K562 (cell line): ENCODE results near the gene ATP1A2. TPM values are rescaled to one million over a fixed set of nuclear protein-coding genes. Genes with fewer than 3 reads are reported as not detected.

Source experiments
- ATAC-seq: fragments of 200-7000 bp; cut with Tn5 transposase; 3 replicates; pipeline ENCODE4 v1.9.1; 2020; ENCODE audit warnings: moderate library complexity
- BruUV-seq: library from RNA; stranded (reverse); fragments of 400-500 nt; replicated peaks from 2 replicates; lab custom pipeline; 2021; lab: Mats Ljungman, UMichigan
- CTCF ChIA-PET: fragments of 300-600 bp; formaldehyde crosslinking; extraction: SDS; loops from one replicate; lab custom pipeline; 2021; ENCODE audit warnings: low intra/inter-chr PET ratio; lab: Yijun Ruan, JAX
- POLR2A ChIA-PET: fragments of 300-600, 350-650 bp; sonication (Branson Sonifier 250); formaldehyde crosslinking; extraction: SDS; loops from one replicate; lab custom pipeline; 2021; ENCODE audit warnings: antibody characterized with exemption, inconsistent platforms; lab: Yijun Ruan, JAX
- DNase-seq, 4 experiments: peaks; one replicate each; pipeline versions ENCODE4 v3.0.0 to v3.0.0-alpha.2; 2011 to 2018; ENCODE audit warnings: low spot score in 3 of 4, mixed read lengths in 3 of 4; ENCODE audit errors: extremely low read depth in 1 of 4
- FAIRE-seq: peaks from 2 replicates; lab custom pipeline; 2011; peaks lifted over from hg19 to GRCh38; lab: Jason Lieb, UNC
- H2AFZ ChIP-seq: 2 replicates; pipeline ENCODE4 v1.6.0; 2011; ENCODE audit warnings: low read depth, low read length, control low read depth, inconsistent platforms
- H3K27ac ChIP-seq: fragments of 200-600 bp; 3 replicates; pipeline ENCODE4 v1.8.0; 2011; ENCODE audit warnings: low read depth, mild to moderate bottlenecking, control low read depth, inconsistent platforms, low read length, moderate library complexity, mixed read lengths; ENCODE audit errors: extremely low read depth
- H3K27me3 ChIP-seq, 2 experiments: fragments of 300-600 bp in 1 of 2; 2 replicates in 1 of 2; 3 replicates in 1 of 2; pipeline versions ENCODE4 v1.6.0 to v1.8.0; 2011; ENCODE audit warnings: inconsistent platforms in 2 of 2, low read length in 2 of 2, mild to moderate bottlenecking in 1 of 2, mixed read lengths in 1 of 2, moderate library complexity in 1 of 2; ENCODE audit not compliant: control insufficient read depth in 2 of 2, insufficient read depth in 2 of 2
- H3K36me3 ChIP-seq: fragments of 300-600 bp; 3 replicates; pipeline ENCODE4 v1.8.0; 2011; ENCODE audit warnings: mild to moderate bottlenecking, low read length, inconsistent platforms; ENCODE audit not compliant: control insufficient read depth, insufficient read depth
- H3K4me1 ChIP-seq, 2 experiments: fragments of 200-600 bp in 1 of 2; replicated peaks in 1 of 2; 2 replicates in 1 of 2; 3 replicates in 1 of 2; pipeline versions ENCODE4 v1.5.1 to v1.8.0; 2011; ENCODE audit warnings: inconsistent platforms in 2 of 2, low read length in 2 of 2, mild to moderate bottlenecking in 1 of 2, mixed read lengths in 1 of 2, moderate library complexity in 1 of 2; ENCODE audit not compliant: control insufficient read depth in 2 of 2, insufficient read depth in 2 of 2
- H3K4me2 ChIP-seq: 2 replicates; pipeline ENCODE4 v1.6.1; 2011; ENCODE audit warnings: low read length, control low read depth, inconsistent platforms, mixed read lengths; ENCODE audit not compliant: insufficient read depth
- H3K4me3 ChIP-seq: fragments of 200-600 bp; sonication (generic), shearing (Covaris generic); 2 replicates; pipeline ENCODE4 v1.5.1; 2016; ENCODE audit warnings: control low read depth, inconsistent platforms
- H3K79me2 ChIP-seq: fragments of 200-600 bp; 3 replicates; pipeline ENCODE4 v1.8.0; 2011; ENCODE audit warnings: low read length, inconsistent platforms; ENCODE audit not compliant: control insufficient read depth, insufficient read depth
- H3K9ac ChIP-seq, 2 experiments: 2 replicates each; pipeline versions ENCODE4 v1.6.0 to v1.6.1; 2011; ENCODE audit warnings: low read depth in 2 of 2, low read length in 2 of 2, control low read depth in 1 of 2, inconsistent platforms in 1 of 2, mild to moderate bottlenecking in 1 of 2, mixed read lengths in 1 of 2; ENCODE audit not compliant: insufficient read depth in 1 of 2
- H3K9me1 ChIP-seq: one replicate; pipeline ENCODE4 v1.6.0; 2011; ENCODE audit warnings: inconsistent platforms, mild to moderate bottlenecking, low read length, moderate library complexity; ENCODE audit not compliant: control insufficient read depth, insufficient read depth
- H3K9me3 ChIP-seq: replicated peaks from 2 replicates; pipeline ENCODE4 v1.5.1; 2011; ENCODE audit warnings: low read depth, low read length, inconsistent platforms; ENCODE audit not compliant: control insufficient read depth, insufficient read depth
- H4K20me1 ChIP-seq: replicated peaks from 2 replicates; pipeline ENCODE4 v1.6.1; 2011; ENCODE audit warnings: low read length, inconsistent platforms, mixed read lengths; ENCODE audit not compliant: control insufficient read depth, insufficient read depth
- CCAR2 ChIP-seq: fragments of 200-400 bp; formaldehyde crosslinking; IDR thresholded peaks from 2 replicates; pipeline ENCODE4 v1.6.1; 2017; ENCODE audit warnings: mild to moderate bottlenecking, low read depth, low read length
- NFIC ChIP-seq: fragments of 450-650 bp; IDR thresholded peaks from 2 replicates; pipeline ENCODE4 v1.6.1; 2017; ENCODE audit warnings: mild to moderate bottlenecking, inconsistent platforms
- PTRF ChIP-seq: fragments of 450-650 bp; IDR thresholded peaks from 2 replicates; pipeline ENCODE4 v1.6.1; 2016; ENCODE audit warnings: mild to moderate bottlenecking, missing genetic modification characterization, missing compliant biosample characterization
- WGBS: fragments of 100-300 bp; shearing (Covaris generic); methylation state at CpG from one replicate; pipeline ENCODE4 v1.1.6; 2016; ENCODE audit warnings: low coverage, mixed read lengths; ENCODE audit not compliant: insufficient coverage; ENCODE audit errors: missing lambda C conversion rate; 5-methylcytosine and 5-hydroxymethylcytosine counted together
- in situ Hi-C: fragments of 300-500 bp; cut with MboI; formaldehyde crosslinking; loops from 4 replicates; pipeline ENCODE4 v1.15.0; 2018; ENCODE audit warnings: inconsistent platforms, mixed read lengths
- intact Hi-C: fragments of 100-400 bp; cut with micrococcal nuclease; formaldehyde crosslinking; loops from 2 replicates; pipeline ENCODE4 v1.14.2; 2022
- polyA plus RNA-seq, 8 experiments: library from polyadenylated mRNA; depleted of rRNA in 4 of 8; stranded (reverse) in 5 of 8; unstranded in 3 of 8; fragments of >200 nt; fragmentation: Nextera tagmentation in 2 of 8; fragmentation: Illumina TruSeq in 1 of 8; extraction: Ambion mirVana in 2 of 8; extraction: Trizol in 1 of 8; gene quantifications; 2 replicates each; pipeline versions ENCODE4 v1.2.1 to v1.2.3, GENCODE V29; 2011 to 2014; ENCODE audit warnings: inconsistent platforms in 1 of 8, missing spikeins in 1 of 8
- total RNA-seq, 7 experiments: library from RNA; depleted of rRNA in 6 of 7; stranded (reverse); fragments of >200 nt in 6 of 7; fragmentation: Illumina TruSeq in 2 of 7; extraction: Trizol in 2 of 7; gene quantifications; 2 replicates each; pipeline versions ENCODE4 v1.2.1 to v1.2.3, GENCODE V29; 2011 to 2021; ENCODE audit warnings: low replicate concordance in 1 of 7
- TF ChIP-seq, protein P1 (sequence below), 3 experiments: IDR thresholded peaks in 2 of 3; conservative IDR thresholded peaks in 1 of 3; 2 replicates each; pipeline ENCODE4 v1.5.1; 2011 to 2012; ENCODE audit warnings: low read length in 3 of 3, mild to moderate bottlenecking in 3 of 3, control low read depth in 2 of 3, improper control_type of control experiment in 1 of 3, inconsistent platforms in 1 of 3, low read depth in 1 of 3, mixed read lengths in 1 of 3, moderate library complexity in 1 of 3; ENCODE audit not compliant: insufficient read depth in 2 of 3

Gene ATP1A2
- total and polyA plus RNA-seq, 9 of the 15 experiments (the other 6 are each of a cell fraction or from before 2014, with no cell fraction given) = 0.04 to 0.11 (median 0.09) TPM; not detected in 6

DNA sequence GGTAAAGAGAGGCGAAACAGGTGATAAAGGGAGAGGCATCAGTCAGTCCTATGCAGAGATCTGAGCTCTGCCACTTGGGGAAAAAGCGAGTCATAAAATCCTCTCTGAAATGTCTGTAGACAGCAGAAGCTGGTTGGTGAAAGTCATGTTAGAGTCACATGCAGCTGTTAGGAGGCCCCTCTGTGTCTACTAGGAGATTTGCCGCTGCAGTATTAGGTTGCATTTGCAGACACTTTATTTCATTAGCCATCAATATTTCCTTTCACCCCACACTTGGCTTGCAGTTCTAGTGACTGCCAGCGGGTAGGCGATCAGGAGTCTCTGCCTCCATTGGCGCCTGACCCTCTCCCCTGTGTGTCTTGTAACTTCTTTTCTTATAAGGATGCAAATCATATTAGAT is 52.0 kb downstream of the ATP1A2 start:
- Histone ChIP-seq H3K4me2 (no peak overlapping the region), H3K9ac (no peak overlapping the region), H3K4me1 (peaks cover 0 to 9% of the 10 kb centered on the region in 2 experiments; a peak in 3 of 5 replicates), H3K9me1 (no peaks in the 10 kb centered on the region), H3K27me3 (peaks cover 35 to 75% of the 10 kb centered on the region in 2 experiments), H3K27ac (no peak overlapping the region), H3K36me3 (no peaks in the 10 kb centered on the region), H4K20me1 (no peaks in the 10 kb centered on the region), H3K79me2 (no peaks in the 10 kb centered on the region), H3K9me3 (no peaks in the 10 kb centered on the region), H2AFZ (no peak overlapping the region), H3K4me3 (no peak overlapping the region)
- ChIA-PET POLR2A (interaction anchor here (1.1 kb wide), 1 partner anchor 95 kb away, joined by 3 read pairs; the partner anchor contains the start of gene DCAF8), CTCF (no interaction called here)
- FAIRE-seq (no peak), DNase-seq (no peak), ATAC-seq (peak; percentile 31; the same call in 1 of the 3 replicates)
- in situ Hi-C loops (no loop called here), intact Hi-C loops (no loop called here)
- WGBS = 2% methylated on average over 6 of the region's 6 CpGs
- TF ChIP-seq, protein P1, sequence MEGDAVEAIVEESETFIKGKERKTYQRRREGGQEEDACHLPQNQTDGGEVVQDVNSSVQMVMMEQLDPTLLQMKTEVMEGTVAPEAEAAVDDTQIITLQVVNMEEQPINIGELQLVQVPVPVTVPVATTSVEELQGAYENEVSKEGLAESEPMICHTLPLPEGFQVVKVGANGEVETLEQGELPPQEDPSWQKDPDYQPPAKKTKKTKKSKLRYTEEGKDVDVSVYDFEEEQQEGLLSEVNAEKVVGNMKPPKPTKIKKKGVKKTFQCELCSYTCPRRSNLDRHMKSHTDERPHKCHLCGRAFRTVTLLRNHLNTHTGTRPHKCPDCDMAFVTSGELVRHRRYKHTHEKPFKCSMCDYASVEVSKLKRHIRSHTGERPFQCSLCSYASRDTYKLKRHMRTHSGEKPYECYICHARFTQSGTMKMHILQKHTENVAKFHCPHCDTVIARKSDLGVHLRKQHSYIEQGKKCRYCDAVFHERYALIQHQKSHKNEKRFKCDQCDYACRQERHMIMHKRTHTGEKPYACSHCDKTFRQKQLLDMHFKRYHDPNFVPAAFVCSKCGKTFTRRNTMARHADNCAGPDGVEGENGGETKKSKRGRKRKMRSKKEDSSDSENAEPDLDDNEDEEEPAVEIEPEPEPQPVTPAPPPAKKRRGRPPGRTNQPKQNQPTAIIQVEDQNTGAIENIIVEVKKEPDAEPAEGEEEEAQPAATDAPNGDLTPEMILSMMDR (IDR thresholded peaks at IDR 0.05 in 2 of 3, conservative IDR thresholded peaks at IDR 0.05 in 1 of 3; ENCODE audit: insufficient read depth in 2 of 3, low read depth in 1 of 3, low read length in 3 of 3) = 0 out of 6 replicates have a peak, but pooled peaks of 1 of the 3 experiments have one; percentile 22
- no peak for TF ChIP-seq PTRF (tag)
- no TSS peak for BruUV-seq

DNA sequence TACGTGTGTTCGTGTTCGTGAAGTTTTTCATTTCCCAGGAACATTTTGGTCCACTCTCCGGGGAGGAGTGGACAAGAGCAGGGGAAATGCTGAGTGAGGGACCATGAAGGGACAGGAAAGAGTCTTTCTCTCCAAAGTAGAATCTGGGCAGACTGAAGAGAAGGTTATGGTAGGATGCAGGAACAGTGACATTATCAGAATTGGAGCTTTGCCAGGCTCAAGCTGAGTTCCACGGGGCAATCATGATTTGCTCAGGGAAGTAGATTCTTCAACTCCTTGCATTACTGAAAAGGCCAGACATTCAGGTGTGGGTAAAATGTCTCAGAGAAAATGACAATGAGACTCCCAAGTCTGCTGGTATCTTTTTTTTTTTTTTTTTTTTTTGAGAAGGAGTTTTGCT is 52.5 kb downstream of the ATP1A2 start:
- Histone ChIP-seq H2AFZ (no peak overlapping the region), H3K27me3 (peaks cover 37 to 79% of the 10 kb centered on the region in 2 experiments), H4K20me1 (no peaks in the 10 kb centered on the region), H3K9me3 (no peaks in the 10 kb centered on the region), H3K27ac (no peak overlapping the region), H3K9ac (no peak overlapping the region), H3K36me3 (no peaks in the 10 kb centered on the region), H3K4me2 (no peak overlapping the region), H3K4me3 (no peak overlapping the region), H3K79me2 (no peaks in the 10 kb centered on the region), H3K9me1 (no peaks in the 10 kb centered on the region), H3K4me1 (peaks cover 0 to 9% of the 10 kb centered on the region in 2 experiments; a peak in 3 of 5 replicates)
- CTCF ChIA-PET = no interaction called here
- POLR2A ChIA-PET = interaction anchor here (1.1 kb wide), 1 partner anchor 94 kb away, joined by 3 read pairs; the partner anchor contains the start of gene DCAF8
- no peak for DNase-seq
- no peak for FAIRE-seq
- TF ChIP-seq CCAR2 (no peak), NFIC (peak; percentile 55)
- no TSS peak for BruUV-seq
- intact Hi-C loops = no loop called here
- in situ Hi-C loops = no loop called here
- 2% methylated on average over 5 of the region's 5 CpGs for WGBS
- ATAC-seq = no peak
